Heart left ventricle (tissue), 16 donors: Measurements from ENCODE around the gene F12. TPM values are rescaled to one million over a fixed set of nuclear protein-coding genes. Genes with fewer than 3 reads are reported as not detected.

Experiments
- ATAC-seq, 4 donors: fragments of 200-7000 bp; cut with Tn5 transposase; one replicate each; pipeline ENCODE4 v1.9.1; 2020 to 2022; ENCODE audit warnings: moderate library complexity in 4 of 4, mild to moderate bottlenecking in 3 of 4, moderate number of reproducible peaks in 1 of 4
- DNase-seq, 5 donors: peaks; one replicate each; pipeline ENCODE4 v3.0.0-alpha.2; 2020
- H3K27ac ChIP-seq, 12 donors: fragments of 200-600 bp; sonication (generic) in 4 of 12; one replicate each; pipeline versions ENCODE4 v1.5.0 to v1.8.0; 2016 to 2022; ENCODE audit warnings: mild to moderate bottlenecking in 2 of 12
- H3K27me3 ChIP-seq, 9 donors: fragments of 200-600 bp; sonication (generic) in 2 of 9; one replicate each; pipeline versions ENCODE4 v1.5.1 to v1.8.0; 2016 to 2022; ENCODE audit warnings: mild to moderate bottlenecking in 3 of 9
- H3K36me3 ChIP-seq, 9 donors: fragments of 200-600 bp; sonication (generic) in 2 of 9; one replicate each; pipeline versions ENCODE4 v1.5.0 to v1.8.0; 2018 to 2022; ENCODE audit warnings: mild to moderate bottlenecking in 2 of 9
- H3K4me1 ChIP-seq, 12 donors: fragments of 200-600 bp; sonication (generic) in 4 of 12; one replicate each; pipeline versions ENCODE4 v1.5.0 to v1.8.0; 2016 to 2022; ENCODE audit warnings: mild to moderate bottlenecking in 3 of 12
- H3K4me3 ChIP-seq, 12 donors: fragments of 200-600 bp; sonication (generic) in 4 of 12; one replicate each; pipeline versions ENCODE4 v1.5.0 to v1.8.0; 2017 to 2022; ENCODE audit warnings: mild to moderate bottlenecking in 9 of 12, moderate library complexity in 4 of 12
- H3K9me3 ChIP-seq, 12 donors: fragments of 200-600 bp; sonication (generic) in 4 of 12; one replicate each; pipeline versions ENCODE4 v1.5.0 to v1.8.0; 2016 to 2022; ENCODE audit warnings: mild to moderate bottlenecking in 1 of 12
- POLR2A ChIP-seq, 2 donors: fragments of 450-650 bp; IDR thresholded peaks; one replicate each; pipeline ENCODE4 v1.6.1; 2017; ENCODE audit warnings: antibody characterized with exemption in 2 of 2, mild to moderate bottlenecking in 2 of 2, moderate library complexity in 2 of 2
- WGBS, 4 donors: extraction: QIAGEN DNeasy Blood & Tissue Kit in 2 of 4; methylation state at CpG; one replicate each; pipeline versions ENCODE4 v1.1.5 to v1.1.7; 2013 to 2018; 5-methylcytosine and 5-hydroxymethylcytosine counted together
- intact Hi-C, 10 donors: fragments of 100-400 bp; cut with DNase I; formaldehyde crosslinking; loops; one replicate each; pipeline versions ENCODE4 v1.11.1 to v1.14.2; 2022
- polyA plus RNA-seq, 2 donors: library from polyadenylated mRNA; stranded (reverse); fragments of 200-250 nt; gene quantifications; one replicate each; pipeline ENCODE4 v1.2.3, GENCODE V29; 2013
- total RNA-seq, 9 donors: library from RNA; depleted of rRNA in 2 of 9; stranded (reverse); fragments of >200 nt in 2 of 9; fragmentation: NEBNext Ultra II Directional in 3 of 9; extraction: Animal tissue kit (Norgen Biotek cat#: 25700) in 3 of 9; gene quantifications; one replicate each; pipeline versions ENCODE4 v1.1.0 to v1.2.4, GENCODE V29; 2016 to 2023
- TF ChIP-seq, protein P1 (sequence below), 12 donors: fragments of 200-600 bp; sonication (generic) in 4 of 12; IDR thresholded peaks; one replicate each; pipeline versions ENCODE4 v1.5.0 to v1.8.0; 2018 to 2022; ENCODE audit warnings: antibody characterized with exemption in 12 of 12, mild to moderate bottlenecking in 5 of 12
- donor health status: ischemic (EF 13 %, LVEDD 7.1; RV severe dilation, severe dysfunction).
- donor health status: healthy with polysubstance abuse.
- donor health status: DM: no; HTN: yes; CAD: no.
- donor health status: DM: no; HTN: no; CAD: no.
- donor health status: ischemic (EF 25% LVEDD 6.9; RV normal size, moderate dysfunction).
- donor health status: ischemic (EF 25% LVEDD 5.7; RV mildly dilated, moderate dysfunction).
- donor health status: healthy.
- donor health status: DM: yes; HTN: yes; CAD: no.
- donor health status: ischemic (EF 35%, LVEDD 5.7; RV mildly dilated, moderate dysfunction).
- donor health status: nonischemic (EF 11% LVEDD 7.7; RV severe dilation, severe dysfunction).
- donor health status: DM: yes; HTN: yes; CAD: no.
- donor health status: PGD.
- donor health status: ischemic (EF 29% LVEDD 5.4; RV normal size, mild dysfunction).
- donor health status: nonischemic (EF 23%, LVEDD 6.1; RV moderate dilation, normal function).

Gene F12
- total and polyA plus RNA-seq, 11 donors = 0.29 to 0.56 TPM; not detected in 9

GRCh38 chr5:177437623-177438022 lies 28.3 kb upstream of the F12 start:
- 75 to 80% (median 78%) methylated on average over 4 of the region's 4 CpGs for WGBS, 4 donors
- Histone ChIP-seq H3K27me3 (no peaks in the 10 kb centered on the region), H3K27ac (no peak overlapping the region), H3K9me3 (no peaks in the 10 kb centered on the region), H3K4me3 (no peak overlapping the region), H3K4me1 (peaks cover 0 to 17% (median 0%) of the 10 kb centered on the region in 12 donors), H3K36me3 (peaks cover 0 to 100% (median 62%) of the 10 kb centered on the region in 9 donors)
- intact Hi-C loops = no loop called here
- no peak for ATAC-seq
- TF ChIP-seq, protein P1, sequence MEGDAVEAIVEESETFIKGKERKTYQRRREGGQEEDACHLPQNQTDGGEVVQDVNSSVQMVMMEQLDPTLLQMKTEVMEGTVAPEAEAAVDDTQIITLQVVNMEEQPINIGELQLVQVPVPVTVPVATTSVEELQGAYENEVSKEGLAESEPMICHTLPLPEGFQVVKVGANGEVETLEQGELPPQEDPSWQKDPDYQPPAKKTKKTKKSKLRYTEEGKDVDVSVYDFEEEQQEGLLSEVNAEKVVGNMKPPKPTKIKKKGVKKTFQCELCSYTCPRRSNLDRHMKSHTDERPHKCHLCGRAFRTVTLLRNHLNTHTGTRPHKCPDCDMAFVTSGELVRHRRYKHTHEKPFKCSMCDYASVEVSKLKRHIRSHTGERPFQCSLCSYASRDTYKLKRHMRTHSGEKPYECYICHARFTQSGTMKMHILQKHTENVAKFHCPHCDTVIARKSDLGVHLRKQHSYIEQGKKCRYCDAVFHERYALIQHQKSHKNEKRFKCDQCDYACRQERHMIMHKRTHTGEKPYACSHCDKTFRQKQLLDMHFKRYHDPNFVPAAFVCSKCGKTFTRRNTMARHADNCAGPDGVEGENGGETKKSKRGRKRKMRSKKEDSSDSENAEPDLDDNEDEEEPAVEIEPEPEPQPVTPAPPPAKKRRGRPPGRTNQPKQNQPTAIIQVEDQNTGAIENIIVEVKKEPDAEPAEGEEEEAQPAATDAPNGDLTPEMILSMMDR (IDR thresholded peaks at IDR 0.05) = no peak
- no peak for TF ChIP-seq POLR2A (IDR thresholded peaks at IDR 0.05)
- no peak for DNase-seq

DNA sequence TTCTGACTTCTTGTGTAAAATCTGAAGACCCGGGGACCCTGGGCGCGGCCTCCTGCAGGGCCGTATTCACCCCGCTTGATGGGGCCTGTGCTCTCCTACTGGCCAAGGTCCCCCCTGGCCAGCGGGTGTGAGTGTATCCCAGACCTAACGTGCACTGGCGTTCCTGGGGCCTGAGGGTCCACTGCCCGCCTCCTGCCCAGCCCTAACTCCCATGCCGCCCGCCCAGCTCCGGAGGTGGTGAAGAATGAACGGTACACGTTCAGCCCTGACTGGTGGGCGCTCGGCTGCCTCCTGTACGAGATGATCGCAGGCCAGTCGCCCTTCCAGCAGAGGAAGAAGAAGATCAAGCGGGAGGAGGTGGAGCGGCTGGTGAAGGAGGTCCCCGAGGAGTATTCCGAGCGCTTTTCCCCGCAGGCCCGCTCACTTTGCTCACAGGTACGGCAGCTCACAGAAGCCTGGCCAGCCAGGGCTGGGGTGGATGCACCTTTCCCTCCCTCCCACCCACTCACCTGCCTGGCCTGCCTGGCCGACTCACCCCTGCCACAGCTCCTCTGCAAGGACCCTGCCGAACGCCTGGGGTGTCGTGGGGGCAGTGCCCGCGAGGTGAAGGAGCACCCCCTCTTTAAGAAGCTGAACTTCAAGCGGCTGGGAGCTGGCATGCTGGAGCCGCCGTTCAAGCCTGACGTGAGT lies 26.6 kb upstream of the F12 start:
- ATAC-seq (no peak), DNase-seq (peak in 1 of 5 donors; percentile 62)
- no peaks in the 10 kb centered on the region for H3K9me3 ChIP-seq
- H3K27me3 ChIP-seq = no peaks in the 10 kb centered on the region
- peaks cover 0 to 95% (median 64%) of the 10 kb centered on the region in 9 donors for H3K36me3 ChIP-seq
- H3K27ac ChIP-seq = no peak overlapping the region
- 95 to 96% (median 96%) methylated on average over 31 to 37 of the region's 37 CpGs for WGBS, 4 donors
- intact Hi-C loops = no loop called here
- peaks cover 0 to 33% (median 12%) of the 10 kb centered on the region in 12 donors for H3K4me1 ChIP-seq
- TF ChIP-seq, protein P1 (IDR thresholded peaks at IDR 0.05) = no peak
- TF ChIP-seq POLR2A (IDR thresholded peaks at IDR 0.05) = no peak
- H3K4me3 ChIP-seq = no peak overlapping the region

GRCh38 chr5:177434942-177435738 lies 25.8 kb upstream of the F12 start:
- Histone ChIP-seq H3K4me1 (peaks cover 0 to 42% (median 12%) of the 10 kb centered on the region in 12 donors), H3K27me3 (no peaks in the 10 kb centered on the region), H3K27ac (no peak overlapping the region), H3K36me3 (peaks cover 0 to 92% (median 64%) of the 10 kb centered on the region in 9 donors), H3K4me3 (no peak overlapping the region), H3K9me3 (no peaks in the 10 kb centered on the region)
- 92 to 95% (median 95%) methylated on average over 18 to 20 of the region's 20 CpGs for WGBS, 4 donors
- no peak for TF ChIP-seq POLR2A (IDR thresholded peaks at IDR 0.05)
- TF ChIP-seq, protein P1 (IDR thresholded peaks at IDR 0.05) = no peak
- ATAC-seq = no peak
- intact Hi-C loops = no loop called here
- no peak for DNase-seq

DNA sequence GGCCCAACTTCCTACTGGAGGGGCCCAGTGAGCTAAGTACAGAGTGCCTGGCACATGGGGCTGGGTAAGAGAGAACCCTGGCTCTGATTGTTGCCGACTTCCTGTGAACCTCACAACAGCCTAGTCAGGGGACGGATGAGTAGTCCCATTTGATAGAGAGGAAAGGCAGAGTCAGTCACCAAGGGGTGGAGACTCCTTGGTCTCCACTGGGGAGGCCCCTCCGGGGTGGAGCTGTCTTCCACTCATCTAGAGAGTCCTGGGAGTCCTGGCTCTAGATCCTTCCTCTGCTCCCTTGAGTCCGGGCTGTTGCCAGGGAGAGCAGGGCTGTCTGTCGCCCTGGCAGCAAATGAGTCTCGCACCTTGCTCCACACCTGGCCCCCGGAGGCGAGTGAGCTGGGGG lies 25.1 kb upstream of the F12 start:
- Histone ChIP-seq H3K36me3 (peaks cover 0 to 85% (median 64%) of the 10 kb centered on the region in 9 donors), H3K27me3 (no peaks in the 10 kb centered on the region), H3K9me3 (no peaks in the 10 kb centered on the region), H3K27ac (no peak overlapping the region), H3K4me1 (peaks cover 0 to 49% (median 12%) of the 10 kb centered on the region in 12 donors), H3K4me3 (no peak overlapping the region)
- WGBS, 4 donors = 83 to 93% (median 87%) methylated on average over 2 to 8 of the region's 8 CpGs
- no peak for ATAC-seq
- no peak for DNase-seq
- TF ChIP-seq, protein P1 (IDR thresholded peaks at IDR 0.05) = no peak
- no peak for TF ChIP-seq POLR2A (IDR thresholded peaks at IDR 0.05)
- intact Hi-C loops = no loop called here
